ENCODE results near the gene FGF19.

FGF19 gene, protein sequence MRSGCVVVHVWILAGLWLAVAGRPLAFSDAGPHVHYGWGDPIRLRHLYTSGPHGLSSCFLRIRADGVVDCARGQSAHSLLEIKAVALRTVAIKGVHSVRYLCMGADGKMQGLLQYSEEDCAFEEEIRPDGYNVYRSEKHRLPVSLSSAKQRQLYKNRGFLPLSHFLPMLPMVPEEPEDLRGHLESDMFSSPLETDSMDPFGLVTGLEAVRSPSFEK
- 0 reads per million in 4 donors for total RNA-seq

DNA sequence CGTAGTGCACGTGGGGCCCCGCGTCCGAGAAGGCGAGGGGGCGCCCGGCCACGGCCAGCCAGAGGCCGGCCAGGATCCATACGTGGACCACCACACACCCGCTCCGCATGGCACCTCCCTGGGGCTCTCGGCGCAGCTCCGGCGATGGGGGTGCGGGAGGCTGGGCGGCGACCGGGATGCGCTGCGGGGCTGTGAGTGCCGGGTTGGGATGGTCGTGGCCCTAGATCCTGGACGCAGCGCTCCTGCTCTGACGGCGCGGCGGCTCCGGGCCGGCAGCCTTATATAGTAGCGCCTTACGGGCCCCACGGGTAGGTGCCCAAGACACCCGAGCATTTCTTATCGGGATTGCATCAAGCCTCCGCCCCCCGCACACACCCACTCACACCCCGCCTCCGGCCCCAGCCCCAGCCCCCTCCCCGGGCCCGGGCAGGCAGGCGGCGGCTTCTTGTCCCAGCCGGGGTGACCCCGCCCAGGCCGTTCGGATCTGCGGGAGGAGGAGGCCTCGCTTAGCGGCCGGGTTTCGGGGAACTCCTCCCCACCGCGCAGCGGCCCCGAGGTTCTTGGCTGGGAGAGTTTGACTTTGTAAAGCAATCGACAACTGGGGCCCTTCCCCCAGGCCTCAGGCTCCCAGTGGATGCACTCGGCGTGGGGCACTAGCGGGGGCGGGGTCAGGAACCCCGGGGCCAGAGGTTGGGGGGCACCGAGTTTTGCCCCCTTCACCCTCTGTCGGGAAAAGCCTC, at the start of gene FGF19:
FGF19 (minus strand) TSS at position 255 of the 740 bp plus-strand sequence; CDS start at position 109, 146 bp downstream.
- no peak for DNase-seq

DNA sequence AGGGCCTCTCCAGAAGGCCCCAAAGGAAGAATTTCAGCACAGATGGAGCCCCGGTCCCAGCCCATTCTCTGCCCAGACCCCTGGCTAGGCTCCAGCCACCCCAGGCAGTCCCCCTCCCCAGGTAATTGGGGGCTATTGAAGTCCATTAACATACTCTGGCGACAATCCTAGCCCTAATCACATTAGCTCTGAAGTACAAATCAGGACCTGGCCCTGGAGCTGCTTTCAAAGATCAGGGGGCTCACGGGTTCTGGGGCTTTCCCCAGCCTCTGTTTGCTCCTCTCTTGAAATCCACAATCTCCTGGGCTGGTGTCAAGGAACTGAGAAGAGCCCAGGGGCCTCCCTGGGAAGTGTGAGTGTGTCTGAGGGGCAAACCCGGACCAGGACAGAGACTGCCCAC, 49.1 kb upstream of the FGF19 start:
- no peak for DNase-seq

DNA sequence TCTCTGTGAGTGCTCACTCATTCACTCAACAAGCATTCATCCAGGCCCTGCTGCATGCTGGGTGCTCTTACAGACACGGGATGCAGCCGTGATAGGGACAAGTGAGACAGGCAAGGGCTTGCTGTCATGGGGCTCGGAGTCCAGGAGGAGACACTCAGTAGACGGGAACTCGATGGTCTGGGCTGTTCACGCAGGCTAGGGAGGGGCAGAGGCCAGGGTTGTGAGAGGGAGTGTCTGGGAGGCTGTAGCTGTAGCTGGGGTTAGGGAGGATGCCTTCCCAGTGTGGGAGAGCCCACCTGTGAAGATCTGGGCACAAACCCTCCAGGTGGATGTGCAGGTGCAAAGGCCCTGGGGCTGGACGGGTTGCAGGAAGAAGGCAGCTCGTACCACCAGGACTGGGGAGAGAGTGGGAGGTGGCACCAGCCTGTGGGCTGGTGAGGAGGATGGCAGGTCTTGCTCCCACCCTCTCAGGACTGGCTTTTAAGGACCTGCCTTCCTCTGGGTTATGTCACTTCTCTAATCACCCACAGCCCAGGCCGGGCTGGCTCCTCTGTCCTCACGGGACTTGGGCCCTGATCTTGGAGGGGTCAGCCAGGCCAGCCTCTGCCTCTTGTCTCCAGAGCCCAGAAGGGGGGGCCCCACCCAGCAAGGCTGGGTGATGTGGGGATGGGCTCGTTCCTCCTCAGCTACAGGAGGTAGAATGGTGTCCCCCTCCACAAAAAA, 47.2 kb upstream of the FGF19 start:
- DNase-seq, result no peak

DNA sequence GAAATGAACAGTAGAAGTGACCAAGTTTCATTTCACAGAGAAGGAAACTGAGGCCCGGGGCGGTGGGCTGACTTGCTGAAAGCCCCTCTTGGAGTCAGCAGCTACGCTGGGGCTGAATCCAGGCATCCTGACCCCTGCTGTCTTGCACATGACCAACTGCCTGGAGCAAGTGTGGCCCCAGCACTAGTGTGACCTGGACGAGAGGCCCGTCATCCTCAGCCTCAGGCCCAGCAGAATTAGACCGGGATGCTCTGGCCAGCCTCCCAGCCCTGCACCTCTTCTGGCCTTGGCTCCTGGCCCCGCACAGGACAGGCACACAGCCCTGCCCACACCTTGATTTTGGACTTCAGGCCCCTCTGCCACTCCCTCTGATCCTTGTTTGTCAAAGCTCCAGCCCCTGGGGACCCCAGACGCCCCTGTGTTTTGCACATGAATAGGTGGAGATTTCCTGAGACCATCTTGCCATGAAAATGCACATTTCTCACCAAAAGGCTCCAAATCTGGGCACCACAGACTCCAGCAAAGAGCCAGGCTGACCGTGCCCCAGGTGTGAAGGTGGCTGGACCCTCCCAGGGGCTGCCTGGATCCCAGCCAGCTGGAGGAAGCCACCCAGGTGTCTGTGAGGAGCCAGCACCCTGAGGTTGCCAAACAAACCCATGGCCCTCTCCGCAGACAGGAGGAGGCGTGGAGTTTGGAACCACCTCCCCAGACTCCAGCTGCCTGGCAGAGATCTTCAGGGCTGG, 46.5 kb upstream of the FGF19 start:
- DNase-seq, result no peak

DNA sequence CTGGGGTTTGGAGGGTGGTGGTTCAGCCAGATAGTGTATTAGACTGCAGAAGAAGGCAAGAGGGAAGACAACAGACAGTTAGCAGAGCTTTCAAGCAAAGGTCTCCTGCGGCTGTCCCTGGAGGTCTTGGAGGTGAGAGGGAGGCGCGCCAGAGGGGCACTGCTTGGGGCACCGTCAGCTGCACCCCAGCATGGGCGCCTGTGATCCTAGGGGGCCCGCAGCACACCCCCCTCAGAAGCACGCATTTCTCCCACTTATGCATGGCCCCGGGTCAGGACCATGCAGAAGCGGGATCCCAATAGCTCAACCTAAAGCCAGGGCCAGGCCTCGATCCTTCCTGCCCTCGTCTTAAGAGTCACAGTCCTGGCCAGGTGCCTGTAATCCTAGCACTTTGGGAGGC, 44.8 kb upstream of the FGF19 start:
- DNase-seq, result no peak

DNA sequence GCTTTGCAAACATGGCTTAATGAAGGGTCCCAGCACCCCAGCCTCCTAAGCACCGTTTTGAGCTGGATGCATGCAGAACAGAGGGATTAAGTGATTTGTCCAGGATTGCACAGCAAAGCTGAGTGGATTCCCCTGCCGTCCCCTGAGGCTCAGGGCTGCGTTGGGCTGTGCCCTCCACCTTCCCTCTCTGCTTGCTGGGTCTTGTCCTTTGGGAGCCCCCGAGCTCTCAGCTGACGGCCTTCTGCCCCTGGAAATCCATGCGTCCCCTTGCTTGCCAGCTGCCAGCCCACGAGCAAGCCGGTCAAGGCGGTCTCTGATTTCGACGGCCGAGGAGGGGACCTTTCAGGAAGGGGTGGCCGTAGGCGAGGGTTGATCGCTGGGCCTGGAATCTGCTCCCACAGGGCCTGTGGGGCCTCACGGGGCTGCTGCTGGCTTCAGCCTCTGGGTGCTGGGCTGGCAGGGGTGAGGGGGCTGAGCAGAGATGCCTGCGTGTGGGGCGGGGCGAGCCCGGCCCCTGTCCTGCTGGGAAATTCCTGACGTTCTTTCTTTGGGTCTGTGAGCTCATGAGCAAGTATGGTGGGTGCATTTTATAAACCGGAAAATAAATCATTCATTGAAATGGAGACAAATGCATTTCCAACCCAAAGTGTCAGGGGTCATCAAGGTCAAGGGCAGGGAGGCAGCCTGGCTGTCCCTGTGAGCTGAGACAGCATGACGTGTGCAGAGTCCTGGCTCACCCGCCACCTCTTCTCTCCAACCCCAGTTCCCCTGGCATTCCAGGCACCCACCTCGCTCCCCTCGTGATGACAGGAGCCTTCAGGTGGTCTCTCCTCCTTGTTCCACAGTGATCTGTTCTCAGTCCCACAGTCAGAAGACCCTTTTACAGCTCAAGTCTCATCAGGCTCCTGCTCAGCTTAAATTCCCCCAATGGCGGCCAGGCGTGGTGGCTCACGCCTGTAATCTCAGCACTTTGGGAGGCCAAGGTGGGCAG, 43.2 kb upstream of the FGF19 start:
- no peak for DNase-seq

DNA sequence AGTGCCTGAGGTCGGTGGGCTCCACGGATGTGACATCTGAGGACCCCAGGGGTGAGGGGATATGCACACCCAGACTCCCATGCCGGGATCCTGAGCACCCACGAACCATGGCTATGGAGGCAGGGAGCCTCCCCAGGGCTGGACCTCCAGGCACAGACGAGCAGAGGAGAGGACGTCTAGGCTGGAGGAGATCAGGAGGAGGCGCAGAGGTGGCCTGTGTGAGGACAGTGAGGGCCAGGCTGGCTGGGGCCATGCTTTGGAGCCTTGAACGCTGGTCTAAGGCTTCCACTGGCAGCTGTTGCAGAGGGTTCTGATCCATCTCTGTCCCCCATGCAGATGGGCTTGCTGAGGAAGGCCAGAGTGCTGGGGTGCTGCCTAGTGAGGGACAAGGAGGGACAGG, 42.3 kb upstream of the FGF19 start:
- DNase-seq, result no peak

DNA sequence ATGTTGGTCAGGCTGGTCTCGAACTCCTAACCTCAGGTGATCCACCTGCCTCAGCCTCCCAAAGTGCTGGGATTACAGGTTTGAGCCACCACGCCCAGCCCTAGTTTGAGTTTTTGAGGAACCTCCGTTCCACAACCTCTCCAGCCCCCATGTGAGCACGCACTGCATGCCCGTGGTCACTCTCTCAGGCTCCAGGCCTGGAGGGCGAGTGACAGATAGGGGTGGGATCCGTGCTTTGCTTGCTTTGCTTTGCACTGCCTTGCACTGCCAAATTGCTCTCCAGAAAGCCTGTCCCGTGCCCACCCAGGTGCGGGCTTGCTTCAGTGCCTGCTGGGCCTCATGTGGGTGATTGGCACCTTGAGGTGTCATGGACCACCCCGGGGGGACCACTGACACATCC, 41.4 kb upstream of the FGF19 start:
- no peak for DNase-seq

DNA sequence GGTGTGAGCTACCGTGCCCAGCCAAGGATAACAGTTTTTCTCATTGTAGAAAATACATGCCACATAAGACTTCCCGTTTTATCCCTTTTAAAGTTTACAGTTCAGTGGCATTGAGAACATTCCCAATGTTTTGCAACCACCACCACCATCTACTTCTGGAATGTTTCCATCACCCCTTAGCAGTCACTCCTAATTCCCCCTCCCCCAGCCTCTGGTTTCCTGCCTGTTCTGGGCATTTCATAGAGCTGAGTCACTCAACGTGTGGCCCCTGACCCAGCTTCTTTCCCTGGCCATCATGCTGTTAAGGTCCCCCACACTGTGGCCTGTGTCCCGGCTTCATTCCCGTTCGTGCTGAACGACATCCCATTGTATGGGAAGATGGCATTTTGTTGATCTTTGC, 40.6 kb upstream of the FGF19 start:
- no peak for DNase-seq

DNA sequence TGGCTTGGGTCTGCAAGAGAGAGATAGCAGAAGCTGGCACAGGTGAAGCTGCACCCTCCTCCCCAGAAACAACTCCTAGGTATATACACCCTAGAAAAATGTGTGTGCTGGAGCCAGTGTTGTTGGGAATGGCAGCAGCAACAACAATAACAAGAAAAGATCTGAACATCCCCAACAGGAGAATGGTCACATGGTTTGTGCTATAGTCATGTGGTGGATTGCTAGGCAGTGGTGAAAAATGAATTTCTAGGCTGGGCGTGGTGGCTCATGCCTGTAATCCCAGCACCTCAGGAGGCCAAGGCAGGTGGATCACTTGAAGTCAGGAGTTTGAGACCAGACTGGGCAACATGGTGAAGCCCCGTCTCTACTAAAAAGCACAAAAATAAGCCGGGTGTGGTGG, 31.0 kb upstream of the FGF19 start:
- no peak for DNase-seq

DNA sequence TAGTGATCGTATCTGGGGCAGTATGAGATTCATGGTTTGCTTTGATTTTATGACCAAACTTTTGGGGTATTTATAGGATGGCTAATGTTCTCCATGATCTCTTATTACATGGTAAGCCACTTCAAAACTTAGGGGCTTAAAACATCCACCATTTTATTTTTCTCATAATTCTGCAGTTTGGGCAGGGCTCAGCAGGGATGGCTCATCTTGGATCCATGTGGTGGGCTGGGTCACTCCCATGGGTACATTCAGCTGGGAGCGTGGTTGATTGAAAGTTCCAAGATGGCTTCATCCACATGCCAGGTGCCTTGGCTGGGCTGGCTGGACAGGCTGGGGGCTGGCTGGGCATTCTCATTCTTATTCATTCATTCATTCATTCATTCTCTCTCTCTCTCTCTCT, 30.5 kb upstream of the FGF19 start:
- no peak for DNase-seq

DNA sequence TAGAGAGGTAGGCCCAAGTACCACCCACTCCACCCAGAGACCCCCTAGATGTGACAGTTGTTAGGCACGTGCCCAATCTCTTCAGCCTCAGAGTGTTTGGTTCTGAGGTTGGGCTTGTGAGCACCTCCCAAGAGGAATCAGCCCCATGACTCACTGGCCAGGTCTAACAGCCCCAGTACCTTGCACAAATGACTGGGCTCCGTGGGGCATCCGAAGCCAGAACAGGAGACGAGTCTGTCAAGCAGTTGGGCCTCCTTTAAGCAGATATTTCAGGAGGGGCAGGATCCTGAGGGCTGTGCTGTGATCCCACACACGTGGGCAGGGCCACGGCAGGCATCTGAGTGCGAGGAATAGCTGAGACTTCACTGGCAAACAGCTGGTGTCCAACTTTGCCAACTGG, 29.1 kb upstream of the FGF19 start:
- DNase-seq, result no peak

DNA sequence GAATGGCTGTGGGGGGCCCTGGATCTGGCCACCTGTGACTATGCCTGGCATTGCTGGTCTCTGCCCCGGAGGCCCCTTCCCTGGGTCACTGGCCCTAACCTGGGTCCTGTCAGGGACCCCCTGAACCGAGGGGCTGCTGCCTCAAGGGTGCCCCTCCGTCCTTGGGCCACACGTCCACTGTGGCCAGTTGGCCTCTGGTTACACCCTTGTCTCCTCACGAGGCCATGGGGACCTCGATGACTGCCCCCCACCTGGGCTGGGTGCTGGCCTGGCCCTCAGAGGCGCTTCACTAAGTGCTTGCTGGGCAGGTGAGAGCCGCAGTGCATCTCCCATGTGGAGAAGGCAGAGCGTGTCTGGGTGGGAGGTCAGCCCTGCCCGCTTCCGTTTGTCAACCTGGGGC, 27.3 kb upstream of the FGF19 start:
- no peak for DNase-seq

DNA sequence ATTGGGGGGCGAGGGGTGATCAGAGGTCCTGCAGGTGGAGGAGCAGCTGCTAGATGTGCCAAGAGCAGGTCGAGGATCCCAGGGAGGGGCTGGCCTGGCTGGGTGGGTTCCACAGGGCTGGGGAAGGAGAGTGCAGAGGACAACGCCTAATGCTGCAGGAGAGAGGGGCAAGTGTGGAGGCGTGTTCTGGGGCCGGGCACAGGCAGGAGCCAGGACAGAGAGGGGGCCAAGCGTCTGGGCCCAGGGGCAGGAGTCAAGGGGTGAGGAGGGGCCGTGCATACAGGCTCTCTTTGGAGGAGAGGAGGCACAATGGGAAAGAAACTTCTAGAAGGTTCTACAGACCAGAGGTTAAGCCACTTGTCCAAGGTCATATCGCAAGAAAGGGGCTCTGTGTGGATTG, 26.7 kb upstream of the FGF19 start:
- DNase-seq, result no peak

DNA sequence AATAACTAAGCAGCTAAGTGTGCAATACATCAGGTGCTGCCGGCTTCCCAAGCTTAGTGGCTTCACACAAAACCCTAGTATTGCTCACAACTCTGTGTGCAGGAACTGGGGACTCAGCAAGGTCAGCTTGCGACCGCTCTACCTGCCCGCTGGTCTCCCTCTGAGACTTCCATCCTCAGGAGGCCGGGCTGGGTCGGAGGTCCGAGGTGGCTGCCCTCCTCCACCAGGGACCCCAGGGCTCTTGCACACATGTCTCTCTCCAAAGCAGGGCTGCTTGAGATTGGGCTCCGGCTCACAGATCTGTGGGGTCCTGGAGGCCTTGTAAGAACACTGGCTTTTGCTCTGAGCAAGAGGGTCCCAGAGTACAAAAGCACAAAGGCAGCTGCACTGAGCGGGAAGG, 25.4 kb upstream of the FGF19 start:
- DNase-seq, result no peak

DNA sequence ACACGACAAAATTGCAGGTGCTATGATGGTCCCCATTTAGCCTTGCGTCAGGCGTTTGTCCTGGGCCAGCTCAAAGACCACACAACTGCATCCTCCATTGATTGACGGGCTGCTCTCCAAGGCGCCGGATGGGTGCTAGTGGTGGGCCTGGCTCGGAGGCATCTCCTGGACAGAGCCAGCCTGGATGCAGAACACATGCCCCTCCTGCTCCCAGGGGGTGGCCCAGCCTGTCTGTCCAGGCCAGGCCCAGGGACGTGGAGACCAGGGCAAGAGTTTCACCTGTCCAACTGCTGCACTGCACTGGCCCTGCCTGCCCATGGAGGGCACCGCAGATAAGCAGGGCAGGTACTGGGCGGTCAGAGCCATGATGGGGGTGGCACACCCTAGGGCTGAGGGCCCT, 23.4 kb upstream of the FGF19 start:
- DNase-seq, result no peak

DNA sequence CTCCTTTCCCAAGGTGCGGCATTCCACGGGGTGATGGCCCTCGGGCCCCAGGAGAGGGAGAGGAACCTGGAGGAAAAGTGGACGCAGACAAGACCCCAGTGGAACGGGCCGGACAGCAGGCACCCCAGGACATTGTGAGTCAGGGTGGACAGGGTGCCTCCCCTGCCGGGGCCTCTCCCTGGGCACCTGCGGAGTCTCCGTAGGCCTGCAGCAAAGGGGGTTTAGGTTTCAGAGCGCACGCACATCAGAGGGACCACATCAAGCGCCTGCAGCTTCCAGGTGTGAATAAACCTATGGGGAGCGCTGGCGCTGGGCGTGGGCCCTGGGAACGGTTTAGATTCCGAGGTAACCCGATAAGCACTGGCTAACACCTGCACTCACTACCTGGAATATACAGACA, 22.7 kb upstream of the FGF19 start:
- no peak for DNase-seq

DNA sequence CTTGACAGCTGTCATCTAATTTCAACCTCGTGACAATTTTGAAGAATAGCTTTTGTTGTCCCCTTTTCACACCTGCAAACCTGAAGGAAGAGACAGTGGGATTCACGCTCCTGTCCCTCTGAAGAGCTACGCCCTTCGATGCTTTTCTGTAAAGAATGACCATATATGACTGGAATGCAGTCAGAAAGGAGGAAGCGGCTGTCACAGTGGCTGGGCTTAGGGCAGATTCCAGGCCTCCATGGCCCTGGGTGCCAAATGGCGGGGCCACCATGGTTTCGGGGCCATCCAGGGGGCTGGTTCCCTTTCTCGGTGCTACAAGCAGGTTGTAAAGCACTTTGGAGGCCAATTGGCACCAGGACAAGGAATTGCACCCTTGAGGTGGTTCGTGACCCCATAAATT, 22.2 kb upstream of the FGF19 start:
- DNase-seq, result no peak

DNA sequence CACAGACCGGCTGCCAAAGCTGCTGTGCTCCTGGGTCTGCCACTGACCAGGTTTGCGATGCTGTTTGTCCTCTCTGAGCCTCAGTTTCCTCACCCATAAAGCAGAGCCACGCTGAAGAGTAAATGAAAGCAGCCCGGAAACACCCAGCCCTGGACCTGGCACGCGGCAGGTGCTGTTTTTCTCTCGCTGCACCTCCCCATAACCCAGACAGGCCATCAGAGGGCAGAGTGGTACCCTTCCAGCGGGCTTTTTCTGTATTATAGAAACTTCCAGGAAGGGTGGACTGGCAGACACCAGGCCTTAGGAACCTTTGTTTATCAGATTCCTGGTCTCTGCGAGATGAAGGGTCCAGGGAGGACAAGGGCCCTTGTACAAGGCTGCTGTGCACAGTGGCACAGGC, 17.9 kb upstream of the FGF19 start:
- DNase-seq, result no peak

DNA sequence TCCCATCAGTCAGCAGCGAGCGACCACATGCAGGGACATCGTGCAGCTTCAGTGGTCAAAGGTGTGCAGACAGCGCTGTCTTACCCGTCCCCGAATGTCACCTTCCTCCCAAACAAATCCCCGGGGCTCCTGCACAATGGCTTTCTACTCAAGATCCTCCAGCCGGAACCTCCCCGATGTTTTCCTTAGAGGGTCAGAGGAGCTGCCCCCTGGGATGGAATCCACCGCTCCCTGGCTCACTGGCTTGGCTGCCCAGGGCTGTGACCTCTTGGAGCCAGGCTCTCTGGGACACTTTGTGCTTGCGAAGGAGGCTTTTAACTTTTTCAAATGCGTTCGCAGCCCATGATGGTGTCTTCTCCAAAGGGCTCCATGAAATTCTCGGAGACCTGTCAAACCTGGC, 17.3 kb upstream of the FGF19 start:
- DNase-seq, result no peak

DNA sequence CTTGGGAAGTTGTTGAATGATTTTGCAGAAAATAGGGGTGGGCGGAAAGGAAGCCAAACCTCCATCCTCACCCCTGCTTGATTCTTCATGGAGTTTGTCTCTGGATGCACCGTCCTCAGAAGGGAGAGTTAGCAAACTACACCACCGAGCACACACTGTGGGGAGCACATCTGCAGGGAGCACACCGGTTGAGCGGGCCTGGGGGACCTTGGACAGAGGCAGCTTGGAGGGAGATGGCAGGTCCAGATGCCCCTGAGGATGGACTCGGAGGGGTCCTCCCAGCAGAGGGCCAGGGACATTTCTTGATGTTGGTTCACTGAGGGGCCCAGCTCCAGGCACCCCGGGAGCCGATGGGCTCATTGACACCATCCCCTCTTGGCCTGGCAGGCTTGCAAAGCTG, 15.1 kb upstream of the FGF19 start:
- DNase-seq, result no peak

DNA sequence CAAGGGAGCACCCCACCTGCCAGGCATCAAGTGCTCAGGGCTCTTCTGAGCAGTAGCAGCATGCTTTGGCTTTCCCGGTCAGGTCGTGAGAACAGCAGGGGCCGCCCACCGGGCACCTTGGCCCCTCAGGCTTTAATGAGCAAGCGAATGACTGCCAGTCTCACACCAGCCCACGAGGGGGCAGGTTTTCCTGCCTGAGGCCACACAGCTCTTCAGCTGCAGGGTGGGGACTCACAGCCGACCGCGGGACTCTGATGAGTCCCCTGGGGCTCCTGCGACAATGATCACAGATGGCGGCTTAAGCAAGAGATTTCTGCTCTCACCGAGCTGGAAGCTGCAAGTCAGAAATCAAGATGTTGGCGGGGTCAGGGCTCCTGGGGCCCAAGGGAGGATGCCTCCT, 14.3 kb upstream of the FGF19 start:
- DNase-seq, result no peak

Measured in T-helper 1 cell (primary cell).